HCT116 (cell line): ENCODE measurements around the gene CES4A. TPM values are rescaled to one million over a fixed set of nuclear protein-coding genes. Genes with fewer than 3 reads are reported as not detected.

Experiments used
- ATAC-seq: fragments of 200-7000 bp; cut with Tn5 transposase; 2 replicates; pipeline ENCODE4 v1.9.1; 2020; ENCODE audit warnings: mild to moderate bottlenecking, moderate library complexity
- BruUV-seq: library from RNA; stranded (reverse); fragments of 400-500 nt; replicated peaks from 2 replicates; lab custom pipeline; 2021; lab: Mats Ljungman, UMichigan
- CTCF ChIA-PET: fragments of 300-600 bp; sonication (Branson Sonifier 250); formaldehyde crosslinking; loops from one replicate; lab custom pipeline; 2021; ENCODE audit warnings: antibody characterized with exemption; lab: Charles Lee
- POLR2A ChIA-PET: fragments of 300-600, 350-600 bp; sonication (Branson Sonifier 250); formaldehyde crosslinking; loops from one replicate; lab custom pipeline; 2021; ENCODE audit warnings: antibody characterized with exemption; lab: Charles Lee
- RAD21 ChIA-PET, 2 experiments: fragments of 300-600 bp; sonication (Branson Sonifier 250); formaldehyde crosslinking; loops; one replicate each; lab custom pipeline; 2023; ENCODE audit warnings: low total read pairs in 2 of 2; ENCODE audit not compliant: uncharacterized antibody in 2 of 2, unreplicated experiment in 2 of 2, low non-redundant PET in 1 of 2; lab: Charles Lee
- DNase-seq: peaks from one replicate; pipeline ENCODE4 v3.0.0-alpha.2; 2010; ENCODE audit warnings: low read depth, low spot score
- H2AFZ ChIP-seq: fragments of 200-600 bp; shearing (Covaris generic), sonication (generic); 2 replicates; pipeline ENCODE4 v1.6.1; 2017; ENCODE audit warnings: low read depth, mixed run types, mixed read lengths, antibody characterized with exemption, low read length; ENCODE audit not compliant: poor library complexity, severe bottlenecking
- H3K27ac ChIP-seq: 2 replicates; pipeline ENCODE4 v1.5.1; 2012; ENCODE audit warnings: low read depth, low read length
- H3K27me3 ChIP-seq: fragments of 200-600 bp; sonication (generic); 2 replicates; pipeline ENCODE4 v1.6.1; 2016; ENCODE audit warnings: mixed run types, low read length, mixed read lengths; ENCODE audit not compliant: insufficient read depth
- H3K36me3 ChIP-seq, 2 experiments: fragments of 200-500 bp in 1 of 2; fragments of 200-600 bp in 1 of 2; sonication (Bioruptor generic) in 1 of 2; sonication (generic) in 1 of 2; 2 replicates each; pipeline versions ENCODE4 v1.5.1 to v1.6.1; 2014 to 2016; ENCODE audit warnings: low read length in 2 of 2, inconsistent platforms in 1 of 2, mixed read lengths in 1 of 2, mixed run types in 1 of 2; ENCODE audit not compliant: insufficient read depth in 2 of 2, control insufficient read depth in 1 of 2
- H3K4me1 ChIP-seq, 2 experiments: fragments of 200-600 bp in 1 of 2; sonication (generic) in 1 of 2; 2 replicates each; pipeline versions ENCODE4 v1.5.1 to v1.6.1; 2012 to 2017; ENCODE audit warnings: low read length in 2 of 2, inconsistent platforms in 1 of 2, mild to moderate bottlenecking in 1 of 2, mixed read lengths in 1 of 2, mixed run types in 1 of 2, moderate library complexity in 1 of 2; ENCODE audit not compliant: insufficient read depth in 2 of 2, control insufficient read depth in 1 of 2
- H3K4me2 ChIP-seq: fragments of 200-600 bp; sonication (generic); 2 replicates; pipeline ENCODE4 v1.6.1; 2017; ENCODE audit warnings: mixed run types, low read length, mixed read lengths
- H3K4me3 ChIP-seq, 2 experiments: fragments of 200-600 bp in 1 of 2; sonication (generic) in 1 of 2; replicated peaks in 1 of 2; 2 replicates each; pipeline ENCODE4 v1.5.1; 2011 to 2016; ENCODE audit warnings: low read length in 2 of 2, control low read depth in 1 of 2, low read depth in 1 of 2, mild to moderate bottlenecking in 1 of 2, mixed read lengths in 1 of 2, mixed run types in 1 of 2
- H3K79me2 ChIP-seq: fragments of 200-600 bp; sonication (generic); 2 replicates; pipeline ENCODE4 v1.6.1; 2017; ENCODE audit warnings: mild to moderate bottlenecking, mixed run types, low read length, moderate library complexity, mixed read lengths; ENCODE audit not compliant: insufficient read depth
- H3K9ac ChIP-seq: fragments of 200-600 bp; sonication (generic); 2 replicates; pipeline ENCODE4 v1.6.1; 2016; ENCODE audit warnings: low read length, mixed read lengths
- H3K9me2 ChIP-seq: fragments of 200-600 bp; sonication (generic), shearing (Covaris generic); 2 replicates; pipeline ENCODE4 v1.6.1; 2017; ENCODE audit warnings: mixed run types, mild to moderate bottlenecking, moderate library complexity; ENCODE audit not compliant: insufficient read depth
- H3K9me3 ChIP-seq, 2 experiments: fragments of 200-500 bp in 1 of 2; fragments of 200-600 bp in 1 of 2; sonication (Bioruptor generic) in 1 of 2; sonication (generic) in 1 of 2; 2 replicates each; pipeline ENCODE4 v1.6.1; 2014 to 2017; ENCODE audit warnings: low read length in 2 of 2, mixed read lengths in 2 of 2, inconsistent platforms in 1 of 2, low read depth in 1 of 2, mild to moderate bottlenecking in 1 of 2, mixed run types in 1 of 2, moderate library complexity in 1 of 2; ENCODE audit not compliant: control insufficient read depth in 1 of 2, insufficient read depth in 1 of 2
- H4K20me1 ChIP-seq: fragments of 200-600 bp; sonication (generic), shearing (Covaris generic); 2 replicates; pipeline ENCODE4 v1.6.1; 2017; ENCODE audit warnings: mixed run types, mild to moderate bottlenecking, moderate library complexity; ENCODE audit not compliant: insufficient read depth
- CEBPB ChIP-seq: IDR thresholded peaks from 2 replicates; pipeline ENCODE4 v1.6.1; 2012; ENCODE audit warnings: low read depth
- ELF1 ChIP-seq: IDR thresholded peaks from 2 replicates; pipeline ENCODE4 v1.6.1; 2012; ENCODE audit warnings: low read depth, borderline replicate concordance
- EZH2phosphoT487 ChIP-seq: fragments of 200-600 bp; IDR thresholded peaks from 2 replicates; pipeline ENCODE4 v1.6.1; 2018; ENCODE audit warnings: antibody characterized with exemption, borderline replicate concordance
- FOSL1 ChIP-seq: IDR thresholded peaks from 2 replicates; pipeline ENCODE4 v1.6.1; 2012; ENCODE audit warnings: low read depth
- MAX ChIP-seq: IDR thresholded peaks from 2 replicates; pipeline ENCODE4 v1.6.1; 2012
- RAD21 ChIP-seq: IDR thresholded peaks from 2 replicates; pipeline ENCODE4 v1.6.1; 2012; ENCODE audit warnings: low read depth, mild to moderate bottlenecking
- SIN3A ChIP-seq: IDR thresholded peaks from 2 replicates; pipeline ENCODE4 v1.6.1; 2012; ENCODE audit warnings: low read depth
- SP1 ChIP-seq: IDR thresholded peaks from 2 replicates; pipeline ENCODE4 v1.6.1; 2012; ENCODE audit warnings: low read depth
- YY1 ChIP-seq: IDR thresholded peaks from 2 replicates; pipeline ENCODE4 v1.6.1; 2011; ENCODE audit warnings: low read length, low read depth, moderate library complexity, mild to moderate bottlenecking; ENCODE audit not compliant: insufficient replicate concordance; ENCODE audit errors: extremely low read depth
- ZBTB33 ChIP-seq: IDR thresholded peaks from 2 replicates; pipeline ENCODE4 v1.6.1; 2011; ENCODE audit warnings: mild to moderate bottlenecking, low read length, moderate library complexity; ENCODE audit not compliant: insufficient replicate concordance; ENCODE audit errors: extremely low read depth
- ZFX ChIP-seq: fragments of 450-650 bp; IDR thresholded peaks from 2 replicates; pipeline ENCODE4 v1.6.1; 2017
- intact Hi-C: fragments of 100-400 bp; cut with micrococcal nuclease; formaldehyde crosslinking; loops from 2 replicates; pipeline ENCODE4 v1.10.0; 2022
- total RNA-seq: library from RNA; stranded (reverse); gene quantifications from one replicate; pipeline ENCODE4 v1.2.1, GENCODE V29; 2021; ENCODE audit not compliant: unreplicated experiment

CES4A gene
- total RNA-seq, 1 experiment from 2014 or later, result not detected

GRCh38 chr16:67026570-67026969 lies 38.2 kb downstream of the CES4A start:
- no TSS peak for BruUV-seq
- POLR2A ChIA-PET, result interaction anchor here (1.4 kb wide), 1 partner anchor 9 kb away, joined by 4 read pairs; no protein-coding TSS in a partner anchor

More at GRCh38 chr16:67026570-67026969, 38.2 kb downstream of the CES4A start:
- RAD21 ChIA-PET, result no interaction called here
- no peak overlapping the region for H3K27ac ChIP-seq
- no peak for TF ChIP-seq SP1
- TF ChIP-seq FOSL1, result no peak
- no peak for TF ChIP-seq SIN3A
- no peak for TF ChIP-seq CEBPB
- no peak for TF ChIP-seq YY1
- TF ChIP-seq ELF1, result no peak
- no peak for TF ChIP-seq ZFX
- TF ChIP-seq MAX, result no peak
- no peak for TF ChIP-seq RAD21
- TF ChIP-seq ZBTB33, result no peak
- no peak for TF ChIP-seq EZH2phosphoT487
- intact Hi-C loops, result no loop called here
- peaks cover 3 to 4% of the 10 kb centered on the region in 2 experiments; a peak in 2 of 4 replicates for H3K36me3 ChIP-seq
- H2AFZ ChIP-seq, result no peak overlapping the region
- H3K79me2 ChIP-seq, result peaks cover 30% of the 10 kb centered on the region
- H3K9me3 ChIP-seq, result no peaks in the 10 kb centered on the region
- DNase-seq (no peak), ATAC-seq (no peak)
- no peak overlapping the region for H3K4me2 ChIP-seq
- H3K9me2 ChIP-seq, result no peaks in the 10 kb centered on the region
- no peaks in the 10 kb centered on the region for H4K20me1 ChIP-seq
- peaks cover 12 to 24% of the 10 kb centered on the region in 2 experiments; a peak in 3 of 4 replicates for H3K4me1 ChIP-seq
- H3K9ac ChIP-seq, result no peak overlapping the region
- H3K27me3 ChIP-seq, result no peaks in the 10 kb centered on the region
- CTCF ChIA-PET, result interaction anchor here (0.5 to 3.2 kb wide), 3 partner anchors 9 to 155 kb away, joined by 3 to 19 read pairs (median 3); no protein-coding TSS in a partner anchor
- H3K4me3 ChIP-seq, result no peak overlapping the region
